ENCODE results near the gene EDEM1. TPM values are rescaled to one million over a fixed set of nuclear protein-coding genes. Genes with fewer than 3 reads are reported as not detected.
"Not testable (repeated sequence)": the region's sequence is repeated elsewhere in the genome, so short reads cannot be mapped to it uniquely, and the experiment has no call there.

The EDEM1 gene
- total RNA-seq, 2 donors from 2014 or later: 25.0 to 28.1 TPM

- DNase-seq (ENCODE audit: low spot score): no peak
Measured at GRCh38 chr3:5168110-5168509, 19.4 kb upstream of the EDEM1 start.

GRCh38 chr3:5169807-5170206 lies 17.7 kb upstream of the EDEM1 start:
- intact Hi-C loops (cut with DNase I): no loop called here
- no peak for DNase-seq (ENCODE audit: low spot score)

More at GRCh38 chr3:5168110-5168509, 19.4 kb upstream of the EDEM1 start:
- intact Hi-C loops (cut with DNase I): no loop called here

GRCh38 chr3:5170975-5171374 lies 16.5 kb upstream of the EDEM1 start:
- DNase-seq (ENCODE audit: low spot score): no peak
- intact Hi-C loops (cut with DNase I): no loop called here

- DNase-seq (ENCODE audit: low spot score): no peak
- intact Hi-C loops (cut with DNase I): no loop called here
Measured at GRCh38 chr3:5172018-5172417, 15.5 kb upstream of the EDEM1 start.

GRCh38 chr3:5179036-5179435 lies 8.5 kb upstream of the EDEM1 start:
- DNase-seq (ENCODE audit: low spot score); intact Hi-C loops (cut with DNase I): not testable (repeated sequence)

- intact Hi-C loops (cut with DNase I): no loop called here
- no peak for DNase-seq (ENCODE audit: low spot score)
Measured at GRCh38 chr3:5181469-5182141, 5.9 kb upstream of the EDEM1 start.

GRCh38 chr3:5183714-5184113 lies 3.8 kb upstream of the EDEM1 start:
- DNase-seq (ENCODE audit: low spot score); intact Hi-C loops (cut with DNase I): not testable (repeated sequence)

GRCh38 chr3:5184499-5184898 lies 3.0 kb upstream of the EDEM1 start:
- no peak for DNase-seq (ENCODE audit: low spot score)
- intact Hi-C loops (cut with DNase I): no loop called here

- intact Hi-C loops (cut with DNase I): loop anchor here in 1 of 2 donors (5.0 kb wide), 1 partner anchor 63 kb away; the partner anchor contains the start of gene ARL8B
Measured at GRCh38 chr3:5185093-5185673, 2.3 kb upstream of the EDEM1 start.

GRCh38 chr3:5186089-5186857 lies 1.2 kb upstream of the EDEM1 start:
- intact Hi-C loops (cut with DNase I): loop anchor here in 1 of 2 donors (5.0 kb wide), 1 partner anchor 64 kb away; the partner anchor contains the start of gene ARL8B
- no peak for DNase-seq (ENCODE audit: low spot score)

More at GRCh38 chr3:5185093-5185673, 2.3 kb upstream of the EDEM1 start:
- no peak for DNase-seq (ENCODE audit: low spot score)

GRCh38 chr3:5186858-5187155 lies 700 bp upstream of the EDEM1 start:
- no peak for DNase-seq (ENCODE audit: low spot score)
- intact Hi-C loops (cut with DNase I): loop anchor here in 1 of 2 donors (5.0 kb wide), 1 partner anchor 65 kb away; the partner anchor contains the start of gene ARL8B

- intact Hi-C loops (cut with DNase I): loop anchor here in 1 of 2 donors (5.0 kb wide), 1 partner anchor 66 kb away; the partner anchor contains the start of gene ARL8B
- DNase-seq (ENCODE audit: low spot score): peak; percentile 89
Measured at GRCh38 chr3:5187920-5188418, 462 bp downstream of the EDEM1 start.

- intact Hi-C loops (cut with DNase I): loop anchor here in 1 of 2 donors (5.0 kb wide), 1 partner anchor 66 kb away; the partner anchor contains the start of gene ARL8B
- no peak for DNase-seq (ENCODE audit: low spot score)
Measured at GRCh38 chr3:5188419-5189221, 1.1 kb downstream of the EDEM1 start.

GRCh38 chr3:5190147-5190791 lies 2.8 kb downstream of the EDEM1 start:
- DNase-seq (ENCODE audit: low spot score): no peak
- intact Hi-C loops (cut with DNase I): no loop called here

- intact Hi-C loops (cut with DNase I): no loop called here
- DNase-seq (ENCODE audit: low spot score): no peak
Measured at GRCh38 chr3:5191555-5192304, 4.2 kb downstream of the EDEM1 start.

GRCh38 chr3:5192571-5193365 lies 5.3 kb downstream of the EDEM1 start:
- intact Hi-C loops (cut with DNase I): no loop called here

GRCh38 chr3:5194341-5194740 lies 6.8 kb downstream of the EDEM1 start:
- DNase-seq (ENCODE audit: low spot score): no peak
- intact Hi-C loops (cut with DNase I): no loop called here

More at GRCh38 chr3:5192571-5193365, 5.3 kb downstream of the EDEM1 start:
- DNase-seq (ENCODE audit: low spot score): no peak
